Measurements from ENCODE around the gene TCAP.
A peak's percentile ranks its signal among the peaks of the same experiment; 100 is the strongest.

The TCAP gene

GRCh38 chr17:39664581-39665561, at the start of gene TCAP:
TSS of gene TCAP (plus strand) at chr17:39665349. CDS start at chr17:39665360, 11 bp downstream.
- Histone ChIP-seq H3K36me3 (replicated peaks; ENCODE audit: low read depth, low read length) (peaks cover 4% of the 10 kb centered on the region), H2AFZ (ENCODE audit: low read depth, low read length) (no peak within 1 kb of the TSS), H4K20me1 (ENCODE audit: insufficient read depth, low read length) (no peaks in the 10 kb centered on the region), H3K9me3 (ENCODE audit: insufficient read depth, low read length) (no peaks in the 10 kb centered on the region), H3K4me1 (ENCODE audit: low read length) (peaks cover 47% of the 10 kb centered on the region), H3K27ac (ENCODE audit: low read length) (peak within 1 kb of the TSS; percentile 38), H3K79me2 (ENCODE audit: low read length) (no peaks in the 10 kb centered on the region), H3K9ac (ENCODE audit: low read length) (peak within 1 kb of the TSS; percentile 46; the same call in 1 of the 2 replicates), H3K4me2 (ENCODE audit: low read length) (peak within 1 kb of the TSS; percentile 60), H3K27me3 (ENCODE audit: low read depth, low read length) (peaks cover 6% of the 10 kb centered on the region), H3K4me3 (ENCODE audit: low read length) (peak within 1 kb of the TSS; percentile 47; the same call in 1 of the 2 replicates)
- no peak for TF ChIP-seq CTCF (IDR thresholded peaks at IDR 0.05; ENCODE audit: low read depth, low read length)
- no peak for TF ChIP-seq EZH2phosphoT487 (IDR thresholded peaks at IDR 0.05; ENCODE audit: low read depth)

- Histone ChIP-seq H4K20me1 (ENCODE audit: insufficient read depth, low read length) (no peaks in the 10 kb centered on the region), H3K9ac (ENCODE audit: low read length) (no peak overlapping the region), H3K36me3 (replicated peaks; ENCODE audit: low read depth, low read length) (no peaks in the 10 kb centered on the region), H3K79me2 (ENCODE audit: low read length) (no peaks in the 10 kb centered on the region), H3K4me3 (ENCODE audit: low read length) (no peak overlapping the region), H3K27ac (ENCODE audit: low read length) (no peak overlapping the region), H3K4me1 (ENCODE audit: low read length) (peaks cover 25% of the 10 kb centered on the region), H3K4me2 (ENCODE audit: low read length) (no peak overlapping the region; the same call in 1 of the 2 replicates), H3K27me3 (ENCODE audit: low read depth, low read length) (no peaks in the 10 kb centered on the region), H3K9me3 (ENCODE audit: insufficient read depth, low read length) (no peaks in the 10 kb centered on the region), H2AFZ (ENCODE audit: low read depth, low read length) (no peak overlapping the region)
- TF ChIP-seq CTCF (IDR thresholded peaks at IDR 0.05; ENCODE audit: low read depth, low read length) = no peak
- no peak for TF ChIP-seq EZH2phosphoT487 (IDR thresholded peaks at IDR 0.05; ENCODE audit: low read depth)
Observed at GRCh38 chr17:39615434-39615833, 49.7 kb upstream of the TCAP start.

GRCh38 chr17:39617100-39617445, 48.1 kb upstream of the TCAP start:
- H3K4me3 ChIP-seq (ENCODE audit: low read length) = peak overlapping the region; percentile 84
- H3K27me3 ChIP-seq (ENCODE audit: low read depth, low read length) = no peaks in the 10 kb centered on the region
- peak overlapping the region; percentile 76 for H2AFZ ChIP-seq (ENCODE audit: low read depth, low read length)
- H4K20me1 ChIP-seq (ENCODE audit: insufficient read depth, low read length) = no peaks in the 10 kb centered on the region
- TF ChIP-seq EZH2phosphoT487 (IDR thresholded peaks at IDR 0.05; ENCODE audit: low read depth) (no peak), CTCF (IDR thresholded peaks at IDR 0.05; ENCODE audit: low read depth, low read length) (no peak)
- H3K27ac ChIP-seq (ENCODE audit: low read length) = peak overlapping the region; percentile 43
- H3K9ac ChIP-seq (ENCODE audit: low read length) = peak overlapping the region; percentile 77
- no peaks in the 10 kb centered on the region for H3K36me3 ChIP-seq (replicated peaks; ENCODE audit: low read depth, low read length)
- peaks cover 32% of the 10 kb centered on the region for H3K4me1 ChIP-seq (ENCODE audit: low read length)
- no peaks in the 10 kb centered on the region for H3K79me2 ChIP-seq (ENCODE audit: low read length)
- H3K9me3 ChIP-seq (ENCODE audit: insufficient read depth, low read length) = no peaks in the 10 kb centered on the region
- H3K4me2 ChIP-seq (ENCODE audit: low read length) = peak overlapping the region; percentile 94

GRCh38 chr17:39617446-39618245, 47.5 kb upstream of the TCAP start:
- Histone ChIP-seq H3K27ac (ENCODE audit: low read length) (peak overlapping the region; percentile 43), H2AFZ (ENCODE audit: low read depth, low read length) (peak overlapping the region; percentile 76), H3K4me1 (ENCODE audit: low read length) (peaks cover 32% of the 10 kb centered on the region), H3K79me2 (ENCODE audit: low read length) (no peaks in the 10 kb centered on the region), H3K27me3 (ENCODE audit: low read depth, low read length) (no peaks in the 10 kb centered on the region), H3K9ac (ENCODE audit: low read length) (peak overlapping the region; percentile 77), H3K9me3 (ENCODE audit: insufficient read depth, low read length) (no peaks in the 10 kb centered on the region), H4K20me1 (ENCODE audit: insufficient read depth, low read length) (no peaks in the 10 kb centered on the region), H3K4me3 (ENCODE audit: low read length) (peak overlapping the region; percentile 84), H3K36me3 (replicated peaks; ENCODE audit: low read depth, low read length) (no peaks in the 10 kb centered on the region), H3K4me2 (ENCODE audit: low read length) (peak overlapping the region; percentile 94)
- no peak for TF ChIP-seq CTCF (IDR thresholded peaks at IDR 0.05; ENCODE audit: low read depth, low read length)
- no peak for TF ChIP-seq EZH2phosphoT487 (IDR thresholded peaks at IDR 0.05; ENCODE audit: low read depth)

Measured in OCI-LY3 (cell line).